ENCODE data around the gene LRRN2.

Gene LRRN2

GRCh38 chr1:204662530-204662929 is 23.0 kb downstream of the LRRN2 start:
- DNase-seq (ENCODE audit: low spot score), result no peak

- DNase-seq (ENCODE audit: low spot score), result no peak
Measured at GRCh38 chr1:204660509-204660908, 25.0 kb downstream of the LRRN2 start.

GRCh38 chr1:204659056-204659455 is 26.5 kb downstream of the LRRN2 start:
- DNase-seq (ENCODE audit: low spot score), result no peak

GRCh38 chr1:204658295-204658694 is 27.2 kb downstream of the LRRN2 start:
- no peak for DNase-seq (ENCODE audit: low spot score)

- no peak for DNase-seq (ENCODE audit: low spot score)
Measured at GRCh38 chr1:204653590-204654340, 31.8 kb downstream of the LRRN2 start.

GRCh38 chr1:204652497-204652896 is 33.0 kb downstream of the LRRN2 start:
- no peak for DNase-seq (ENCODE audit: low spot score)

GRCh38 chr1:204651843-204652421 is 33.6 kb downstream of the LRRN2 start:
- peak; percentile 69 for DNase-seq (ENCODE audit: low spot score)

GRCh38 chr1:204650911-204651570 is 34.5 kb downstream of the LRRN2 start:
- DNase-seq (ENCODE audit: low spot score), result peak; percentile 70

- no peak for DNase-seq (ENCODE audit: low spot score)
Measured at GRCh38 chr1:204649721-204650521, 35.6 kb downstream of the LRRN2 start.

- no peak for DNase-seq (ENCODE audit: low spot score)
Measured at GRCh38 chr1:204648576-204648975, 37.0 kb downstream of the LRRN2 start.

- no peak for DNase-seq (ENCODE audit: low spot score)
Measured at GRCh38 chr1:204647805-204648153, 37.8 kb downstream of the LRRN2 start.

- DNase-seq (ENCODE audit: low spot score), result no peak
Measured at GRCh38 chr1:204647114-204647804, 38.3 kb downstream of the LRRN2 start.

GRCh38 chr1:204645666-204646065 is 39.9 kb downstream of the LRRN2 start:
- no peak for DNase-seq (ENCODE audit: low spot score)

- DNase-seq (ENCODE audit: low spot score), result no peak
Measured at GRCh38 chr1:204645251-204645650, 40.3 kb downstream of the LRRN2 start.

GRCh38 chr1:204643503-204643902 is 42.0 kb downstream of the LRRN2 start:
- no peak for DNase-seq (ENCODE audit: low spot score)

- DNase-seq (ENCODE audit: low spot score), result no peak
Measured at GRCh38 chr1:204641936-204642335, 43.6 kb downstream of the LRRN2 start.

- DNase-seq (ENCODE audit: low spot score), result no peak
Measured at GRCh38 chr1:204641455-204641854, 44.1 kb downstream of the LRRN2 start.

GRCh38 chr1:204640578-204640977 is 45.0 kb downstream of the LRRN2 start:
- no peak for DNase-seq (ENCODE audit: low spot score)

GRCh38 chr1:204634260-204634910 is 51.2 kb downstream of the LRRN2 start:
- no peak for DNase-seq (ENCODE audit: low spot score)

- no peak for DNase-seq (ENCODE audit: low spot score)
Measured at GRCh38 chr1:204633665-204634064, 51.9 kb downstream of the LRRN2 start.

- DNase-seq (ENCODE audit: low spot score), result no peak
Measured at GRCh38 chr1:204630132-204630905, 55.2 kb downstream of the LRRN2 start.
